Smooth muscle cell (in vitro differentiated cells): Measurements from ENCODE around the gene DDIT3. TPM values are rescaled to one million over a fixed set of nuclear protein-coding genes. Genes with fewer than 3 reads are reported as not detected.

Experiments used
- DNase-seq: peaks from one replicate; lab custom pipeline; 2025; ENCODE audit not compliant: unreplicated experiment; lab: John Stamatoyannopoulos, UW
- H2AFZ ChIP-seq: fragments of 200-600 bp; sonication (generic); 2 replicates; pipeline ENCODE4 v1.6.0; 2016; ENCODE audit warnings: antibody characterized with exemption, low read depth, mild to moderate bottlenecking
- H3F3A ChIP-seq: fragments of 200-600 bp; sonication (generic); 2 replicates; pipeline ENCODE4 v1.6.0; 2017; ENCODE audit warnings: antibody characterized with exemption, low read depth
- H3K27ac ChIP-seq: fragments of 200-600 bp; sonication (generic); 2 replicates; pipeline ENCODE4 v1.5.1; 2016; ENCODE audit warnings: low read depth, mild to moderate bottlenecking
- H3K27me3 ChIP-seq: fragments of 200-600 bp; sonication (generic); 2 replicates; pipeline ENCODE4 v1.6.1; 2016; ENCODE audit warnings: low read depth, mild to moderate bottlenecking
- H3K36me3 ChIP-seq: fragments of 200-600 bp; sonication (generic); 2 replicates; pipeline ENCODE4 v1.5.1; 2016; ENCODE audit warnings: low read depth
- H3K4me1 ChIP-seq: fragments of 200-600 bp; sonication (generic); 2 replicates; pipeline ENCODE4 v1.5.1; 2016; ENCODE audit warnings: low read depth
- H3K4me2 ChIP-seq: fragments of 200-600 bp; sonication (generic); 2 replicates; pipeline ENCODE4 v1.6.0; 2016; ENCODE audit warnings: mild to moderate bottlenecking
- H3K4me3 ChIP-seq: fragments of 200-600 bp; sonication (generic); 2 replicates; pipeline ENCODE4 v1.5.1; 2016; ENCODE audit warnings: mild to moderate bottlenecking
- H3K79me2 ChIP-seq: fragments of 200-600 bp; sonication (generic); 2 replicates; pipeline ENCODE4 v1.6.0; 2016; ENCODE audit warnings: low read depth, mild to moderate bottlenecking
- H3K9ac ChIP-seq: fragments of 200-600 bp; sonication (generic); 2 replicates; pipeline ENCODE4 v1.6.0; 2016; ENCODE audit warnings: low read depth
- H3K9me3 ChIP-seq: fragments of 200-600 bp; sonication (generic); replicated peaks from 2 replicates; pipeline ENCODE4 v1.5.1; 2016; ENCODE audit warnings: low read depth
- H4K20me1 ChIP-seq: fragments of 200-600 bp; sonication (generic); 2 replicates; pipeline ENCODE4 v1.6.0; 2016; ENCODE audit warnings: low read depth
- WGBS: methylation state at CpG from one replicate; pipeline ENCODE4 v1.1.7; 2016; ENCODE audit warnings: low lambda C conversion rate; 5-methylcytosine and 5-hydroxymethylcytosine counted together
- polyA plus RNA-seq: library from polyadenylated mRNA; unstranded; fragments of >200 nt; fragmentation: Nextera tagmentation; extraction: Ambion mirVana; gene quantifications from 2 replicates; pipeline ENCODE4 v1.2.1, GENCODE V29; 2016
- total RNA-seq: library from RNA; depleted of rRNA; stranded (reverse); fragments of >200 nt; gene quantifications from 2 replicates; pipeline ENCODE4 v1.2.3, GENCODE V29; 2014
- TF ChIP-seq, protein P1 (sequence below): fragments of 200-600 bp; sonication (generic); IDR thresholded peaks from 2 replicates; pipeline ENCODE4 v1.5.1; 2017; ENCODE audit warnings: borderline replicate concordance, mild to moderate bottlenecking, antibody characterized with exemption; ENCODE audit not compliant: insufficient read depth, poor library complexity, severe bottlenecking

The DDIT3 gene
- total and polyA plus RNA-seq, 2 experiments from 2014 or later = 25.8 to 27.8 TPM

- peaks cover 50% of the 10 kb centered on the region for H3K79me2 ChIP-seq
- peaks cover 34% of the 10 kb centered on the region for H3K4me1 ChIP-seq
- peak overlapping the region; percentile 92 for H3K4me2 ChIP-seq
- no peaks in the 10 kb centered on the region for H3K27me3 ChIP-seq
- no peaks in the 10 kb centered on the region for H3K36me3 ChIP-seq
- 24% methylated on average over 17 of the region's 17 CpGs for WGBS
- H2AFZ ChIP-seq = peak overlapping the region; percentile 44
- peaks cover 61% of the 10 kb centered on the region for H4K20me1 ChIP-seq
- H3K4me3 ChIP-seq = peak overlapping the region; percentile 97
- TF ChIP-seq, protein P1, sequence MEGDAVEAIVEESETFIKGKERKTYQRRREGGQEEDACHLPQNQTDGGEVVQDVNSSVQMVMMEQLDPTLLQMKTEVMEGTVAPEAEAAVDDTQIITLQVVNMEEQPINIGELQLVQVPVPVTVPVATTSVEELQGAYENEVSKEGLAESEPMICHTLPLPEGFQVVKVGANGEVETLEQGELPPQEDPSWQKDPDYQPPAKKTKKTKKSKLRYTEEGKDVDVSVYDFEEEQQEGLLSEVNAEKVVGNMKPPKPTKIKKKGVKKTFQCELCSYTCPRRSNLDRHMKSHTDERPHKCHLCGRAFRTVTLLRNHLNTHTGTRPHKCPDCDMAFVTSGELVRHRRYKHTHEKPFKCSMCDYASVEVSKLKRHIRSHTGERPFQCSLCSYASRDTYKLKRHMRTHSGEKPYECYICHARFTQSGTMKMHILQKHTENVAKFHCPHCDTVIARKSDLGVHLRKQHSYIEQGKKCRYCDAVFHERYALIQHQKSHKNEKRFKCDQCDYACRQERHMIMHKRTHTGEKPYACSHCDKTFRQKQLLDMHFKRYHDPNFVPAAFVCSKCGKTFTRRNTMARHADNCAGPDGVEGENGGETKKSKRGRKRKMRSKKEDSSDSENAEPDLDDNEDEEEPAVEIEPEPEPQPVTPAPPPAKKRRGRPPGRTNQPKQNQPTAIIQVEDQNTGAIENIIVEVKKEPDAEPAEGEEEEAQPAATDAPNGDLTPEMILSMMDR = no peak
- no peaks in the 10 kb centered on the region for H3K9me3 ChIP-seq
- H3K27ac ChIP-seq = peak overlapping the region; percentile 97
- peak overlapping the region; percentile 91 for H3K9ac ChIP-seq
- H3F3A ChIP-seq = peaks cover 55% of the 10 kb centered on the region
- DNase-seq = peak; percentile 35
Measured at GRCh38 chr12:57521525-57522010, 1.3 kb upstream of the DDIT3 start.

DNA sequence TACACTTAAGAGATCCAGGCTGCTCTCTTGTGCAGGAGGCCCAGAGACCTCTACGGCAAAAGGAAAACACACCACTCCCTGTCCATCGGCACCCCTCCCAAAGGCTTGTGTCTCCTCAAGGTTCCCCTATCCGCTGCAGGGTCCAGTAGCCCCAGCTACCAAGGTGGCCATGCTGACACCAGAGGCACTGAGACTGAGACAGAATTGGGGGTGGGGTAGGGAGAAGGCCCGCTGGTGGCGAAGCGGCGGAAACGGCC is 590 bp downstream of the DDIT3 start:
- Histone ChIP-seq H3K36me3 (peaks cover 5% of the 10 kb centered on the region), H3K27ac (peak overlapping the region; percentile 98), H2AFZ (no peak overlapping the region), H3K4me1 (peaks cover 34% of the 10 kb centered on the region), H3K27me3 (no peaks in the 10 kb centered on the region), H3K79me2 (peaks cover 39% of the 10 kb centered on the region), H4K20me1 (peaks cover 50% of the 10 kb centered on the region), H3K4me2 (peak overlapping the region; percentile 88), H3K9me3 (no peaks in the 10 kb centered on the region), H3F3A (peaks cover 67% of the 10 kb centered on the region), H3K4me3 (peak overlapping the region; percentile 89), H3K9ac (peak overlapping the region; percentile 98)
- TF ChIP-seq, protein P1 = no peak
- 5% methylated on average over 8 of the region's 8 CpGs for WGBS
- DNase-seq = no peak

GRCh38 chr12:57518920-57519795 is 1.2 kb downstream of the DDIT3 start:
- peaks cover 47% of the 10 kb centered on the region for H4K20me1 ChIP-seq
- no peaks in the 10 kb centered on the region for H3K27me3 ChIP-seq
- H3F3A ChIP-seq = peaks cover 68% of the 10 kb centered on the region
- H3K27ac ChIP-seq = peak overlapping the region; percentile 98
- H3K79me2 ChIP-seq = peaks cover 33% of the 10 kb centered on the region
- peak overlapping the region; percentile 89 for H3K4me3 ChIP-seq
- TF ChIP-seq, protein P1 = no peak
- 28% methylated on average over 7 of the region's 7 CpGs for WGBS
- no peak overlapping the region for H2AFZ ChIP-seq
- peaks cover 33% of the 10 kb centered on the region for H3K4me1 ChIP-seq
- no peaks in the 10 kb centered on the region for H3K9me3 ChIP-seq
- H3K4me2 ChIP-seq = peak overlapping the region; percentile 88
- DNase-seq = no peak
- H3K9ac ChIP-seq = peak overlapping the region; percentile 98
- peaks cover 5% of the 10 kb centered on the region for H3K36me3 ChIP-seq
